ENCODE results near the gene HIRA. TPM values are rescaled to one million over a fixed set of nuclear protein-coding genes. Genes with fewer than 3 reads are reported as not detected.
A peak's percentile ranks its signal among the peaks of the same experiment; 100 is the strongest.

Gene HIRA
- total and polyA plus RNA-seq, 2 of the 8 experiments (the other 6 are each of a cell fraction or from before 2014, with no cell fraction given), result 34.9 to 67.2 TPM

GRCh38 chr22:19447330-19448075 lies 16.0 kb upstream of the HIRA start, which contains the start of gene C22orf39 (continued):
- TF ChIP-seq KDM4A (IDR thresholded peaks at IDR 0.05; ENCODE audit: low read depth, low read length, severe bottlenecking), result peak; percentile 72
- TF ChIP-seq, protein P1, sequence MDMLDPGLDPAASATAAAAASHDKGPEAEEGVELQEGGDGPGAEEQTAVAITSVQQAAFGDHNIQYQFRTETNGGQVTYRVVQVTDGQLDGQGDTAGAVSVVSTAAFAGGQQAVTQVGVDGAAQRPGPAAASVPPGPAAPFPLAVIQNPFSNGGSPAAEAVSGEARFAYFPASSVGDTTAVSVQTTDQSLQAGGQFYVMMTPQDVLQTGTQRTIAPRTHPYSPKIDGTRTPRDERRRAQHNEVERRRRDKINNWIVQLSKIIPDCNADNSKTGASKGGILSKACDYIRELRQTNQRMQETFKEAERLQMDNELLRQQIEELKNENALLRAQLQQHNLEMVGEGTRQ (IDR thresholded peaks at IDR 0.05; ENCODE audit: low read length), result peak; percentile 50; the same call in 1 of the 2 replicates
- peak; percentile 97 for TF ChIP-seq SP1 (IDR thresholded peaks at IDR 0.05; ENCODE audit: low read depth, low read length)
- TF ChIP-seq MAFK (IDR thresholded peaks at IDR 0.05; ENCODE audit: low read depth, low read length), result no peak
- TF ChIP-seq TCF12 (IDR thresholded peaks at IDR 0.05; ENCODE audit: low read depth, low read length), result no peak
- no peak for TF ChIP-seq CBX5 (IDR thresholded peaks at IDR 0.05; ENCODE audit: low read depth, low read length)
- TF ChIP-seq MAX (IDR thresholded peaks at IDR 0.05), result peak; percentile 82
- no peak for TF ChIP-seq GABPA (IDR thresholded peaks at IDR 0.05; ENCODE audit: borderline replicate concordance, insufficient read depth, low read length)
- TF ChIP-seq POU5F1 (IDR thresholded peaks at IDR 0.05; ENCODE audit: low read depth, low read length), result no peak
- no peak for TF ChIP-seq SIN3A (conservative IDR thresholded peaks at IDR 0.05 in 1 of 2, IDR thresholded peaks at IDR 0.05 in 1 of 2; ENCODE audit: low read depth in 1 of 2, low read length in 2 of 2)
- no peak for TF ChIP-seq BCL11A (IDR thresholded peaks at IDR 0.05; ENCODE audit: low read depth in 2 of 2, low read length in 2 of 2)
- TF ChIP-seq JUND (IDR thresholded peaks at IDR 0.05; ENCODE audit: low read length), result no peak
- no peak for TF ChIP-seq CTBP2 (IDR thresholded peaks at IDR 0.05; ENCODE audit: borderline replicate concordance, insufficient read depth, insufficient read length, low read length)
- peak; percentile 48; the same call in 1 of the 2 replicates for TF ChIP-seq KDM5A (IDR thresholded peaks at IDR 0.05; ENCODE audit: low read length)
- peak; percentile 66; the same call in 1 of the 2 replicates for TF ChIP-seq RBBP5 (IDR thresholded peaks at IDR 0.05; ENCODE audit: borderline replicate concordance, low read depth, low read length)
- no peak for TF ChIP-seq JUN (IDR thresholded peaks at IDR 0.05; ENCODE audit: low read depth, low read length)
